ENCODE data around the gene SMC5. TPM values are rescaled to one million over a fixed set of nuclear protein-coding genes. Genes with fewer than 3 reads are reported as not detected.
"Not testable (repeated sequence)": the region's sequence is repeated elsewhere in the genome, so short reads cannot be mapped to it uniquely, and the experiment has no call there.

The SMC5 gene
- total RNA-seq, 2 donors from 2014 or later: 30.0 to 42.5 TPM

GRCh38 chr9:70232476-70232875 is 26.3 kb upstream of the SMC5 start:
- Mint-ChIP-seq H3K4me1 (no peaks in the 10 kb centered on the region), H3K4me3 (no peak overlapping the region), H3K27ac (no peak overlapping the region), H3K36me3 (ENCODE audit: low read depth) (peaks cover 6% of the 10 kb centered on the region), H3K27me3 (ENCODE audit: insufficient read depth) (peaks cover 5% of the 10 kb centered on the region), H3K9me3 (peaks cover 13% of the 10 kb centered on the region)
- Histone ChIP-seq H3K4me3 (ENCODE audit: low read length) (no peak overlapping the region), H3K4me1 (ENCODE audit: control insufficient read depth, insufficient read depth, low read length) (no peaks in the 10 kb centered on the region), H3K9ac (ENCODE audit: extremely low read depth, low read length, poor library complexity, severe bottlenecking) (no peak overlapping the region), H3K36me3 (ENCODE audit: control insufficient read depth, insufficient read depth, low read length) (no peaks in the 10 kb centered on the region), H3K9me3 (ENCODE audit: control insufficient read depth, low read length) (no peaks in the 10 kb centered on the region), H3K27ac (ENCODE audit: low read depth, low read length) (no peak overlapping the region), H3K27me3 (ENCODE audit: control insufficient read depth, insufficient read depth, low read length, poor library complexity, severe bottlenecking) (no peaks in the 10 kb centered on the region)
- WGBS, 2 experiments (ENCODE audit: insufficient coverage in 1 of 2, insufficient read length in 1 of 2): 50 to 67% methylated on average over 1 to 4 of the region's 4 CpGs
- no peak for DNase-seq
- TF ChIP-seq CTCF (conservative IDR thresholded peaks at IDR 0.05): no peak

GRCh38 chr9:70234208-70234607 is 24.6 kb upstream of the SMC5 start:
- not testable (repeated sequence) for H3K9ac ChIP-seq (ENCODE audit: extremely low read depth, low read length, poor library complexity, severe bottlenecking); H3K27ac Mint-ChIP-seq; H3K27ac ChIP-seq (ENCODE audit: low read depth, low read length); H3K9me3 ChIP-seq (ENCODE audit: control insufficient read depth, low read length); H3K4me3 Mint-ChIP-seq; H3K36me3 ChIP-seq (ENCODE audit: control insufficient read depth, insufficient read depth, low read length); H3K4me1 ChIP-seq (ENCODE audit: control insufficient read depth, insufficient read depth, low read length); DNase-seq; H3K4me1 Mint-ChIP-seq; H3K27me3 ChIP-seq (ENCODE audit: control insufficient read depth, insufficient read depth, low read length, poor library complexity, severe bottlenecking); H3K36me3 Mint-ChIP-seq (ENCODE audit: low read depth); H3K27me3 Mint-ChIP-seq (ENCODE audit: insufficient read depth); H3K4me3 ChIP-seq (ENCODE audit: low read length)
- 85 to 93% methylated on average over 3 to 9 of the region's 9 CpGs for WGBS, 2 experiments (ENCODE audit: insufficient coverage in 1 of 2, insufficient read length in 1 of 2)
- peaks cover 18% of the 10 kb centered on the region for H3K9me3 Mint-ChIP-seq

- not testable (repeated sequence) for H3K4me3 ChIP-seq (ENCODE audit: low read length); H3K9me3 ChIP-seq (ENCODE audit: control insufficient read depth, low read length); H3K9me3 Mint-ChIP-seq; H3K4me1 ChIP-seq (ENCODE audit: control insufficient read depth, insufficient read depth, low read length); H3K9ac ChIP-seq (ENCODE audit: extremely low read depth, low read length, poor library complexity, severe bottlenecking); H3K27me3 ChIP-seq (ENCODE audit: control insufficient read depth, insufficient read depth, low read length, poor library complexity, severe bottlenecking); H3K27ac Mint-ChIP-seq; H3K4me3 Mint-ChIP-seq; H3K36me3 ChIP-seq (ENCODE audit: control insufficient read depth, insufficient read depth, low read length); H3K27me3 Mint-ChIP-seq (ENCODE audit: insufficient read depth); H3K36me3 Mint-ChIP-seq (ENCODE audit: low read depth); H3K4me1 Mint-ChIP-seq; H3K27ac ChIP-seq (ENCODE audit: low read depth, low read length); DNase-seq
- WGBS, 2 experiments (ENCODE audit: insufficient coverage in 1 of 2, insufficient read length in 1 of 2): 100% methylated on average over 1 of the region's 1 CpG
These were observed 12.8 kb upstream of the SMC5 start for GRCh38 chr9:70245952-70246351.

- H3K27me3 Mint-ChIP-seq (ENCODE audit: insufficient read depth): peaks cover 3% of the 10 kb centered on the region
- peaks cover 4% of the 10 kb centered on the region for H3K9me3 Mint-ChIP-seq
- no peak overlapping the region for H3K4me3 Mint-ChIP-seq
- Histone ChIP-seq H3K4me3 (ENCODE audit: low read length) (no peak overlapping the region), H3K9me3 (ENCODE audit: control insufficient read depth, low read length) (no peaks in the 10 kb centered on the region), H3K27me3 (ENCODE audit: control insufficient read depth, insufficient read depth, low read length, poor library complexity, severe bottlenecking) (no peaks in the 10 kb centered on the region), H3K9ac (ENCODE audit: extremely low read depth, low read length, poor library complexity, severe bottlenecking) (no peak overlapping the region), H3K4me1 (ENCODE audit: control insufficient read depth, insufficient read depth, low read length) (no peaks in the 10 kb centered on the region), H3K27ac (ENCODE audit: low read depth, low read length) (no peak overlapping the region), H3K36me3 (ENCODE audit: control insufficient read depth, insufficient read depth, low read length) (no peaks in the 10 kb centered on the region)
- no peaks in the 10 kb centered on the region for H3K4me1 Mint-ChIP-seq
- no peak for TF ChIP-seq CTCF (conservative IDR thresholded peaks at IDR 0.05)
- DNase-seq: no peak
- 96 to 100% methylated on average over 1 of the region's 1 CpG for WGBS, 2 experiments (ENCODE audit: insufficient coverage in 1 of 2, insufficient read length in 1 of 2)
- H3K27ac Mint-ChIP-seq: no peak overlapping the region
- no peaks in the 10 kb centered on the region for H3K36me3 Mint-ChIP-seq (ENCODE audit: low read depth)
These were observed 8.6 kb upstream of the SMC5 start for GRCh38 chr9:70250221-70250620.

All from endodermal cell (in vitro differentiated cells).